Measurements from ENCODE around the gene RAI2.

DNA sequence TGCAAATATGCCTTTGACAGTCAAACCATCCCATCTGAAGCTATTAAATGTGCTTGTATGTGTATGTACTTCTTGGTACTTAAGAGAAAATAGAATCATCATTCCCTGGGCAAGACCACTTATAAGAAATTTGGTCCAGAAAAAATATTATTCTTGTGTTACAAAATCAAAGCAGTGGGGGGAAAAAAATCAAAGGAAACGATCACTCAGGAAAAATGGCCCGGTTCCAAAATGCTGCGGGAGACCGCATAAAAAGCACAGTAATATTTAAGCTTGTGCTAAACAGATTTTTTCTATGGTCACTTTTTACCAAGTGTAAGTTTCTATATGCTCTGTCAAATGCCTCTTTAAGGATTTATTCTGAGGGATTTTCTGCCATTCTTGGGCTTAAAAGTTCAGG lies 36.1 kb downstream of the RAI2 start:
- TF ChIP-seq FOXK2 (IDR thresholded peaks at IDR 0.05) (no peak), SP1 (IDR thresholded peaks at IDR 0.05) (no peak), BHLHE40 (IDR thresholded peaks at IDR 0.05; ENCODE audit: borderline replicate concordance) (no peak), ZNF384 (IDR thresholded peaks at IDR 0.05) (no peak), SUZ12 (IDR thresholded peaks at IDR 0.05) (no peak), NFRKB (IDR thresholded peaks at IDR 0.05) (no peak), ELF4 (IDR thresholded peaks at IDR 0.05) (no peak)
- TF ChIP-seq, protein P1, sequence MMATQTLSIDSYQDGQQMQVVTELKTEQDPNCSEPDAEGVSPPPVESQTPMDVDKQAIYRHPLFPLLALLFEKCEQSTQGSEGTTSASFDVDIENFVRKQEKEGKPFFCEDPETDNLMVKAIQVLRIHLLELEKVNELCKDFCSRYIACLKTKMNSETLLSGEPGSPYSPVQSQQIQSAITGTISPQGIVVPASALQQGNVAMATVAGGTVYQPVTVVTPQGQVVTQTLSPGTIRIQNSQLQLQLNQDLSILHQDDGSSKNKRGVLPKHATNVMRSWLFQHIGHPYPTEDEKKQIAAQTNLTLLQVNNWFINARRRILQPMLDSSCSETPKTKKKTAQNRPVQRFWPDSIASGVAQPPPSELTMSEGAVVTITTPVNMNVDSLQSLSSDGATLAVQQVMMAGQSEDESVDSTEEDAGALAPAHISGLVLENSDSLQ (IDR thresholded peaks at IDR 0.05): no peak
